NCI-H82 (cell line): ENCODE measurements around the gene DHTKD1.
"Not testable (repeated sequence)": the region's sequence is repeated elsewhere in the genome, so short reads cannot be mapped to it uniquely, and the experiment has no call there.

ENCODE experiments used
- DNase-seq: peaks from one replicate; lab custom pipeline; 2025; lab: John Stamatoyannopoulos, UW

Gene DHTKD1

GRCh38 chr10:12062754-12063482 lies 5.8 kb upstream of the DHTKD1 start:
- no peak for DNase-seq

GRCh38 chr10:12063483-12063818 lies 5.3 kb upstream of the DHTKD1 start:
- no peak for DNase-seq

- no peak for DNase-seq
Observed at GRCh38 chr10:12067336-12067735, 1.4 kb upstream of the DHTKD1 start.

GRCh38 chr10:12071441-12071840 lies 2.7 kb downstream of the DHTKD1 start:
- DNase-seq, result not testable (repeated sequence)

GRCh38 chr10:12073526-12073925 lies 4.8 kb downstream of the DHTKD1 start:
- DNase-seq, result no peak

- DNase-seq, result no peak
Observed at GRCh38 chr10:12077580-12078180, 8.9 kb downstream of the DHTKD1 start.

- DNase-seq, result no peak
Observed at GRCh38 chr10:12081470-12081869, 12.7 kb downstream of the DHTKD1 start.

- DNase-seq, result no peak
Observed at GRCh38 chr10:12081879-12082557, 13.3 kb downstream of the DHTKD1 start.

- no peak for DNase-seq
Observed at GRCh38 chr10:12088919-12089318, 20.2 kb downstream of the DHTKD1 start.

- no peak for DNase-seq
Observed at GRCh38 chr10:12091421-12091820, 22.7 kb downstream of the DHTKD1 start.

- not testable (repeated sequence) for DNase-seq
Observed at GRCh38 chr10:12097361-12097760, 28.6 kb downstream of the DHTKD1 start.

- no peak for DNase-seq
Observed at GRCh38 chr10:12097791-12098190, 29.0 kb downstream of the DHTKD1 start.

- DNase-seq, result no peak
Observed at GRCh38 chr10:12098966-12099365, 30.2 kb downstream of the DHTKD1 start.

GRCh38 chr10:12103802-12104201 lies 35.0 kb downstream of the DHTKD1 start:
- DNase-seq, result no peak

GRCh38 chr10:12107781-12108180 lies 39.0 kb downstream of the DHTKD1 start:
- DNase-seq, result no peak

- no peak for DNase-seq
Observed at GRCh38 chr10:12109286-12109685, 40.5 kb downstream of the DHTKD1 start.

- no peak for DNase-seq
Observed at GRCh38 chr10:12111528-12111927, 42.8 kb downstream of the DHTKD1 start.

- no peak for DNase-seq
Observed at GRCh38 chr10:12113627-12114026, 44.9 kb downstream of the DHTKD1 start.

- no peak for DNase-seq
Observed at GRCh38 chr10:12121673-12122072, 52.9 kb downstream of the DHTKD1 start.

GRCh38 chr10:12129222-12130111 lies 60.7 kb downstream of the DHTKD1 start, which contains the start of gene SEC61A2:
TSS of gene SEC61A2 (plus strand) at chr10:12129677. CDS start at chr10:12129788, 111 bp downstream.
- peak; percentile 91 for DNase-seq

- DNase-seq, result peak; percentile 76
Observed at GRCh38 chr10:12130237-12130872, 61.6 kb downstream of the DHTKD1 start.

- DNase-seq, result no peak
Observed at GRCh38 chr10:12135631-12136030, 66.9 kb downstream of the DHTKD1 start.
